C4-2B (cell line): ENCODE measurements around the gene VSIG10.
A peak's percentile ranks its signal among the peaks of the same experiment; 100 is the strongest.

Experiments used
- H3K27ac ChIP-seq: fragments of 450-650 bp; 2 replicates; pipeline ENCODE4 v1.5.1; 2017
- CTCF ChIP-seq: fragments of 450-650 bp; conservative IDR thresholded peaks from 2 replicates; pipeline ENCODE4 v1.5.1; 2017; ENCODE audit warnings: mild to moderate bottlenecking
- ZFX ChIP-seq: fragments of 450-650 bp; IDR thresholded peaks from 2 replicates; pipeline ENCODE4 v1.6.1; 2017

Gene VSIG10, protein sequence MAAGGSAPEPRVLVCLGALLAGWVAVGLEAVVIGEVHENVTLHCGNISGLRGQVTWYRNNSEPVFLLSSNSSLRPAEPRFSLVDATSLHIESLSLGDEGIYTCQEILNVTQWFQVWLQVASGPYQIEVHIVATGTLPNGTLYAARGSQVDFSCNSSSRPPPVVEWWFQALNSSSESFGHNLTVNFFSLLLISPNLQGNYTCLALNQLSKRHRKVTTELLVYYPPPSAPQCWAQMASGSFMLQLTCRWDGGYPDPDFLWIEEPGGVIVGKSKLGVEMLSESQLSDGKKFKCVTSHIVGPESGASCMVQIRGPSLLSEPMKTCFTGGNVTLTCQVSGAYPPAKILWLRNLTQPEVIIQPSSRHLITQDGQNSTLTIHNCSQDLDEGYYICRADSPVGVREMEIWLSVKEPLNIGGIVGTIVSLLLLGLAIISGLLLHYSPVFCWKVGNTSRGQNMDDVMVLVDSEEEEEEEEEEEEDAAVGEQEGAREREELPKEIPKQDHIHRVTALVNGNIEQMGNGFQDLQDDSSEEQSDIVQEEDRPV

GRCh38 chr12:118103601-118104382 is at the start of gene VSIG10:
VSIG10 (minus strand) TSS chr12:118104011; CDS start chr12:118103671, 340 bp downstream.
- peak within 1 kb of the TSS; percentile 97 for H3K27ac ChIP-seq
- TF ChIP-seq CTCF = no peak
- no peak for TF ChIP-seq ZFX

DNA sequence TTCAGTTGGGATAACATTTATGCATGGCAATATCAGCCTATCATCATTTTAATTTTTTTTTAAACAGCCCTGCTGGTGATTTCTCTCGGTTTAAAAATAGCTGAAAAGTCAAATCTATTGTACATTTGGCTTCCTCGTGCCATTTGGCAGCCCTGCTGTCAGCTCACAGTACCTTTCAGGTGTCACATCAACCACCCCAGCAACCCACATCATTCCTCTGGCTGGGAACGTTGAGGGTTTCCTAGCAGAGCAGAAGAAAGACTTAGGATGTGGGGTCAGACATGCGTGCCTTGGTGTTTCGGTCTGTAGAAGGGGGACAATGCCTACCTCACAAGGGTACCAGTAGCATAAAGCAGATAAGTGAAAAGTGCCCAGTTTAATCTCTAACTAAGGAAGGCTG is 47.9 kb upstream of the VSIG10 start:
- TF ChIP-seq CTCF (no peak), ZFX (no peak)

GRCh38 chr12:118150625-118151024 is 46.8 kb upstream of the VSIG10 start:
- H3K27ac ChIP-seq = no peak overlapping the region
- TF ChIP-seq CTCF (no peak), ZFX (no peak)

More for the DNA sequence above, 47.9 kb upstream of the VSIG10 start:
- no peak overlapping the region for H3K27ac ChIP-seq

GRCh38 chr12:118148287-118148686 is 44.5 kb upstream of the VSIG10 start:
- no peak overlapping the region for H3K27ac ChIP-seq
- TF ChIP-seq CTCF = no peak
- no peak for TF ChIP-seq ZFX

- no peak overlapping the region for H3K27ac ChIP-seq
- TF ChIP-seq ZFX (no peak), CTCF (no peak)
These were observed 42.0 kb upstream of the VSIG10 start for GRCh38 chr12:118145798-118146156.

DNA sequence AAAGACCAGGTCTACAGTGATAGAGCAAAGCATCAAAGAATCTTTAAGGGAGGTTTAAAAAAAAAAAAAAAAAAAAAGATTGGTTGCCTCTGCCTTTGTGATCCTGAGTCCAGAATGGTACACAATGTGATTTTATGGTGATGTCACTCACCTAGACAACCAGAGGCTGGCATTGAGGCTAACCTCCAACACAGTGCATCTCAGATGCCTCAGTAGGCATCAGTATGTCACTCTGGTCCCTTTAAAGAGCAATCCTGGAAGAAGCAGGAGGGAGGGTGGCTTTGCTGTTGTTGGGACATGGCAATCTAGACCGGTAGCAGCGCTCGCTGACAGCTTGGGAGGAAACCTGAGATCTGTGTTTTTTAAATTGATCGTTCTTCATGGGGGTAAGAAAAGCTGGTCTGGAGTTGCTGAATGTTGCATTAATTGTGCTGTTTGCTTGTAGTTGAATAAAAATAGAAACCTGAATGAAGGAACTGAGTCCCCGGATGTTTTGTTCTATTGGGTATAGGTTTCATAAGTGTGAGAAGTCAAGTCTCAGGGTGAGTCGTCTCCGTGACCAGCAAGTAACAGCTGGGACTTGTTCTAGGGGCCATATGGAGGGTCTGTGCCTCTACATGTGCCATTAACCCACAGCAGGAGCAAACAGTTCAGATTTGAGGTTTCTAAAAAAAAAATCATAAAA is 41.4 kb upstream of the VSIG10 start:
- no peak for TF ChIP-seq ZFX
- TF ChIP-seq CTCF = no peak
- H3K27ac ChIP-seq = no peak overlapping the region
